Activated CD4-positive, alpha-beta T cell treated with anti-CD3 and anti-CD28 coated beads, Interleukin-2, amount 50 U/mL, for 16 hours (primary cell): Measurements from ENCODE around the gene NCK2.
"Not testable (repeated sequence)": the region's sequence is repeated elsewhere in the genome, so short reads cannot be mapped to it uniquely, and the experiment has no call there.

Experiments used
- DNase-seq: peaks from one replicate; pipeline ENCODE4 v3.0.0-alpha.2; 2020

The NCK2 gene

GRCh38 chr2:105756865-105757264, 12.2 kb downstream of the NCK2 start:
- not testable (repeated sequence) for DNase-seq

- no peak for DNase-seq
These were observed 12.7 kb downstream of the NCK2 start for GRCh38 chr2:105757433-105757832.

GRCh38 chr2:105760191-105760590, 15.5 kb downstream of the NCK2 start:
- DNase-seq = no peak

GRCh38 chr2:105760639-105761337, 16.1 kb downstream of the NCK2 start:
- no peak for DNase-seq

- no peak for DNase-seq
These were observed 17.3 kb downstream of the NCK2 start for GRCh38 chr2:105761931-105762515.

- DNase-seq = no peak
These were observed 18.4 kb downstream of the NCK2 start for GRCh38 chr2:105763076-105763475.

GRCh38 chr2:105764059-105764458, 19.3 kb downstream of the NCK2 start:
- DNase-seq = no peak

GRCh38 chr2:105765415-105766299, 20.9 kb downstream of the NCK2 start:
- DNase-seq = no peak

GRCh38 chr2:105766300-105766866, 21.7 kb downstream of the NCK2 start:
- no peak for DNase-seq

GRCh38 chr2:105768176-105768575, 23.5 kb downstream of the NCK2 start:
- DNase-seq = no peak

- no peak for DNase-seq
These were observed 24.3 kb downstream of the NCK2 start for GRCh38 chr2:105768961-105769452.

GRCh38 chr2:105769504-105769903, 24.8 kb downstream of the NCK2 start:
- DNase-seq = no peak

GRCh38 chr2:105770149-105770548, 25.4 kb downstream of the NCK2 start:
- DNase-seq = no peak

GRCh38 chr2:105771291-105771690, 26.6 kb downstream of the NCK2 start:
- not testable (repeated sequence) for DNase-seq

- DNase-seq = no peak
These were observed 27.1 kb downstream of the NCK2 start for GRCh38 chr2:105771836-105772235.

- no peak for DNase-seq
These were observed 27.6 kb downstream of the NCK2 start for GRCh38 chr2:105772362-105772761.

GRCh38 chr2:105773568-105773967, 28.9 kb downstream of the NCK2 start:
- DNase-seq = no peak

GRCh38 chr2:105774781-105775337, 30.1 kb downstream of the NCK2 start:
- DNase-seq = no peak

- DNase-seq = no peak
These were observed 31.3 kb downstream of the NCK2 start for GRCh38 chr2:105775809-105776559.

GRCh38 chr2:105776560-105776928, 31.8 kb downstream of the NCK2 start:
- DNase-seq = no peak

GRCh38 chr2:105777031-105777482, 32.3 kb downstream of the NCK2 start:
- DNase-seq = no peak

- DNase-seq = no peak
These were observed 32.9 kb downstream of the NCK2 start for GRCh38 chr2:105777506-105778055.
